ENCODE measurements around the gene POLD1. TPM values are rescaled to one million over a fixed set of nuclear protein-coding genes. Genes with fewer than 3 reads are reported as not detected.
"Not testable (repeated sequence)": the region's sequence is repeated elsewhere in the genome, so short reads cannot be mapped to it uniquely, and the experiment has no call there.

POLD1 gene
- total RNA-seq, 2 experiments from 2014 or later: 156 to 167 TPM

DNA sequence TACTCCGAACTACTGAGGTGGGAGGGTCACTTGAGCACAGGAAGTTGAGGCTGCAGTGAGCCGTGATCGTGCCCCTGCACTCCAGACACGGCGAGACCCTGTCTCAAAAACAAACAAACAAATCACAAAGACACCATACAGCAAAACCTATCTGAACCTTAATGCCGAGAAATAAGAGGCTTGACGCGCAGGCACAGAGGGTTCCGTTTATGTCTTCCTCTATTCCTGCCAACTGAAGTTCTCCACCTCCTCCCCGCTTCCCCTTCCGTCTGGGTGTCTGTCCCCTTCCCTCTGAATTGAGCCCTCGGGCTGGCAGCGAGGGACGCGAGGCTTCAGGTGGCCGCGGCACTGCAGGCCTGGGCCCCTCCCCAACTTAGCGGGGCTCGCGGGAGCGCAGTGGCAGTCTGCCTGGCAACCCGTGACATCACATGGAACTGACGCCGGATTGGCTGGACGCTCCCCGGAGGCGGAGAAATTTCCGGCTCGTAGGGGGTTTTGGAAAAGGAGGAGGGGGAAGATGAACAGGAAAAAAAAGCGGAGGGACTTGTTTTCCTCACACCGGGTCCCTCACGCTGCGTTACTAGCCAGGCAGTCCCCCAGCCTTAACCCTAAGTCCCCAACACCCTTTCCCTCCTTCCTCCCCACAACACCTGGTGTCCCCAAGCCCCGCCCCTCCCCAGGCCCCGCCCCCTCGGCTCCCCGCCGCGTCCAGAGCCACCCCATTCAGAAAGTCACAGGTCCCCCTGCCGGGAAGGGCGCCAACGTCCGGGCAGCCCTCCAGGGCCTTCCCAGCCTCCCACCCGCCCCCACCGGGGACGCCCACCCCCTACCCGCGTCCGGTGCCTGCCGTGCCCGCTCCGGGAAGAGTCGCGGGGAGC is 47.4 kb downstream of the POLD1 start:
- peaks cover 13% of the 10 kb centered on the region for H3K4me1 Mint-ChIP-seq
- POLR2A ChIA-PET: no interaction called here
- DNase-seq: peak; percentile 86
- H3K27ac Mint-ChIP-seq: peak overlapping the region; percentile 94
- peaks cover 21% of the 10 kb centered on the region for H3K27me3 Mint-ChIP-seq
- peak overlapping the region; percentile 83 for H3K4me3 Mint-ChIP-seq
- no peaks in the 10 kb centered on the region for H3K9me3 Mint-ChIP-seq
- CTCF ChIA-PET: interaction anchor here (0.9 to 1.3 kb wide), 3 partner anchors 16 to 96 kb away, joined by 3 to 4 read pairs (median 4); no protein-coding TSS in a partner anchor
- no peaks in the 10 kb centered on the region for H3K36me3 Mint-ChIP-seq (ENCODE audit: low read depth)

DNA sequence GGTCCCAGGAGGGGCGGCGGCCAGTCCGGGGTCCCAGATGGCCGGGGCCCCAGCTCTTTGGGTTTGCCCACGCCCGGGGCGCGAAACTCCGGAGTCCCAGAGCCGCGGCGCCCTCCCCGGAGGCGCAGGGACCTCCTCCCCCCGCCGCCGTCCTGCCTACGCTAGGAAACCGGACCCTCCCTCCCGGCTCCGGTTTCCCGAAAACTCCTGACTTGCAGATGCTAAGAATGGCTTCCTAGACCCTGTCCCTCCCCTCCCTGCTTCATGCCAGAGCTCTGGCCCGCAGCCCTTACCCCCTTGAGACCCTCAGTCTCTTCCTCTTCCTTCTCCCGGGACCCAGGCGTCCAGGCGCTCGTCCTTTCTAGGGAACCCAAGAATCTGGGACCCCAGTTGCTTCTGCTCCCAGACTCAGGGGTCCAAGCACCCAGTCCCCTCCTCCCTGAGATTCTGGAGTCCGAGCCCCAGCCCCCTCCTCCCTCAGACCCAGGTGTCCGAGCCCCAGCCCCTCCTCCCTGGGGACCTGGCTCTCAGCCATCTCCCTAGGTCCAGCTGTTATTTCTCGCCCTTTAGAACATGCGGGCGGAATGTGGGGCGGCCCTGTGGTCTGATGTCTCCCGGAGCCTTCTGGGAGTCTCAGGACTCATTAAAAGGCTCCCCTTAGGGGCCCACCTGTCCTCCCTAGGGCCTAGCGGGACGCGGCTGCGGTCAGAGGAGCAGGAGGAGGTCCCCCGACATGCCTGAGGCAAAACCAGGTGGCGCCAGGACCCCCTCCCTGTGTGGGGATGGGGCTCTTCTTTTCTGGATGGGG is 48.3 kb downstream of the POLD1 start, which contains the start of gene MYBPC2:
Gene MYBPC2, plus strand, starts transcription at position 672 of the 808 bp plus-strand sequence. Its CDS starts 62 bp downstream, at position 734.
- ChIA-PET CTCF (interaction anchor here (0.5 to 1.0 kb wide), 2 partner anchors 96 to 124 kb away, joined by 3 read pairs; no protein-coding TSS in a partner anchor), POLR2A (no interaction called here)
- no peaks in the 10 kb centered on the region for H3K9me3 Mint-ChIP-seq
- H3K27ac Mint-ChIP-seq: peak within 1 kb of the TSS; percentile 94
- peaks cover 21% of the 10 kb centered on the region for H3K27me3 Mint-ChIP-seq
- no peak for DNase-seq
- no peaks in the 10 kb centered on the region for H3K36me3 Mint-ChIP-seq (ENCODE audit: low read depth)
- H3K4me1 Mint-ChIP-seq: peaks cover 13% of the 10 kb centered on the region
- peak within 1 kb of the TSS; percentile 83 for H3K4me3 Mint-ChIP-seq

DNA sequence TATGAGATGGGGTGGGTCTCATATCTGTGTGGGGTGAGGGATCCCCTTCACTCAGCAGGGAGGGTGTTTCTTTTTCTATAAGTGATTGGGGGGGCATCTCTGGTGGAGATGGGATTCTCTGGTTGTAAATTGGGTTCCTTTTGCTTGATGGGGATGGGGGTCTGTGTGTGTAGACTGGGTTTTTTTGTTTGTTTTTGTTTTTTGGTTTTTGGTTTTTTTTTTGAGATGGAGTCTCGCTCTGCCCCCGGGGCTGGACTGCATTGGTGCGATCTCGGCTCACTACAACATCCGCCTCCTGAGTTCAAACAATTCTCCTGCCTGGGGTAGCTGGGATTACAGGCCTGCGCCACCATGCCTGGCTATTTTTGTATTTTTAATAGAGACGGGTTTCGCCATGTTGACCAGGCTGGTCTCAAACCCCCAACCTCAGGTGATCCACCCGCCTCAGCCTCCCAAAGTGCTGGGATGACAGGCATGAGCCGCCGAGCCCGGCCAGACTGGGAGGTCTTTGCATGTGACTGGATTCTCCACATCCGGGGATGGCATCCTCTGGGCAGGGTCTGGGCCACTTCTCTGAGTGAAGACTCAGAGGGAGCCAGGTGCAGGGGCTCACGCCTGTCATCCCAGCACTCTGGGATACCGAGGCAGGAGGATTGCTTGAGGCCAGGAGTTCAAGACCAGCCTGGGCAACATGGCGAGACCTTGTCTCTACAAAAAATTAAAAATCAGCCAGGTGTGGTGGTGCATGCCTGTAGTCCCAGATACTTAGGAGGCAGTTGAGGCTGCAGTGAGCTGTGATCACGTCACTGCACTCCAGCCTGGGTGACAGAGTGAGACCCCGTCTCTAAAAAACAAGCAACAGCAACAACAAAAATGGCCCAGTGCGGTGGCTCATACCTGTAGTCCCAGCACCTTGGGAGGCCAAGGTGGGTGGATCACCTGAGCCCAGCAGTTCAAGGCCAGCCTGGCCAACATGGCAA is 49.3 kb downstream of the POLD1 start:
- Mint-ChIP-seq H3K27ac (peak overlapping the region; percentile 46), H3K4me1 (peaks cover 13% of the 10 kb centered on the region), H3K27me3 (peaks cover 25% of the 10 kb centered on the region), H3K36me3 (ENCODE audit: low read depth) (no peaks in the 10 kb centered on the region), H3K4me3 (peak overlapping the region; percentile 55), H3K9me3 (no peaks in the 10 kb centered on the region)
- ChIA-PET POLR2A (no interaction called here), CTCF (no interaction called here)
- no peak for DNase-seq

DNA sequence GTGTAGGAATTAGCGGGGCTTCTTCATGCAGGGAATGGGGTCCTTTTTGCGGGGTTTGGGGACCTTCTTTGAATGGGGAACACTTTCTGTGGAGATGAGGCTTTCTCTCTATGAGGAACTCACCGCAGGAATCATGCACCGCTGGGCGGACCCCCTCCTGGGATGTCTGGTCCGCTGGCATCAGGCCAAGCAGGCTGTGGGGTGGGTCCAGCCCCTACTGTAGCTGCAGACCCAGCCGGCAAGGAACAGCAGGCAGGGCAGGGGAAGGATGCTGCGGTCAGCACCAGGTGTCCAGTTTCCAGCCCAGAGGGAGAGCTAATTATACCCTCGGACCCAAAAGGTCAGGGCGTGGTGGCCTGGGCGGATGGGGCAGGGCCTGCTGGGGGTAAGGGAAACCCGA is 50.4 kb downstream of the POLD1 start:
- CTCF ChIA-PET: no interaction called here
- POLR2A ChIA-PET: no interaction called here
- Mint-ChIP-seq H3K36me3 (ENCODE audit: low read depth) (no peaks in the 10 kb centered on the region), H3K27ac (no peak overlapping the region), H3K9me3 (no peaks in the 10 kb centered on the region), H3K4me1 (peaks cover 13% of the 10 kb centered on the region), H3K27me3 (peaks cover 23% of the 10 kb centered on the region), H3K4me3 (no peak overlapping the region)
- no peak for DNase-seq

DNA sequence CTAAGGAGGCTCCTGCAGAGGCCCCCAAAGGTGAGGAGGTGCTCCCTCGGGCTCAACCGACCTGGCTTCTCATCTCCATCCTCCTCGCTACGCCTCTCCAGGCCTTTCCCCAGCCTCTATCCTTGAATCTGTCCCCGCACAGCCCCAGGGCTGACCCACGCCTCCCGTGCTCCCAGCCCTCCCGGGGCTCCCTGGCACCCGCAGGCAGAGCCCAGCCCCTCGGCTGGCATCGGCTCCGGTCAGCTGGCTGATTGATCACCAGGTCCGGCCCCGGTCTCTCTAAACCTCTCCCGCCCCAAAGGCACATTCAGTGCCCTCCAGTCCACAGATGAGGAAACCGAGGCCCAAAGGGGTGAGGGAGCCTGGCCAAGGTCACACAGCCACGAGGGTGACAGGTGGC is 51.1 kb downstream of the POLD1 start:
- no peak overlapping the region for H3K4me3 Mint-ChIP-seq
- H3K27me3 Mint-ChIP-seq: peaks cover 25% of the 10 kb centered on the region
- H3K27ac Mint-ChIP-seq: no peak overlapping the region
- ChIA-PET CTCF (interaction anchor here (1.1 kb wide), 1 partner anchor 20 kb away, joined by 3 read pairs; no protein-coding TSS in a partner anchor), POLR2A (no interaction called here)
- no peaks in the 10 kb centered on the region for H3K36me3 Mint-ChIP-seq (ENCODE audit: low read depth)
- no peaks in the 10 kb centered on the region for H3K9me3 Mint-ChIP-seq
- peaks cover 13% of the 10 kb centered on the region for H3K4me1 Mint-ChIP-seq
- no peak for DNase-seq

DNA sequence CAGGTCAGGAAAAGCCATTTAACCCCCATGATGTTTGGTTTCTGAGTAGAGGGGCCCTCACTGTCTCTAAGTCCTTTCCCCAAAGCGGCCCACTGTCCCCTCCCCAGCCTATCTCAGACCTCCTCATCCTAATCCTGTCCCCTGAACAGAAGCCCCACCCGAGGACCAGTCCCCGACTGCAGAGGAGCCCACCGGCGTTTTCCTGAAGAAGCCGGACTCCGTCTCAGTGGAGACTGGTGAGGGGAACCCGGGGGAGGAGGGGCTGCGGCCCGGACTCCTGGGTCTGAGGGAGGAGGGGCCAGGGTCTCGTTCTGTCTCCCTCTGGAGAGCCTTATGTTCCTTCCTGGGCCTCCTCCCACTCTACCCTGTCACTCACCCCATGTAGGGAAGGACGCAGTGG is 51.5 kb downstream of the POLD1 start:
- no peaks in the 10 kb centered on the region for H3K9me3 Mint-ChIP-seq
- peaks cover 12% of the 10 kb centered on the region for H3K4me1 Mint-ChIP-seq
- H3K27ac Mint-ChIP-seq: no peak overlapping the region
- POLR2A ChIA-PET: no interaction called here
- no peak for DNase-seq
- H3K36me3 Mint-ChIP-seq (ENCODE audit: low read depth): no peaks in the 10 kb centered on the region
- H3K4me3 Mint-ChIP-seq: no peak overlapping the region
- CTCF ChIA-PET: interaction anchor here (1.1 kb wide), 1 partner anchor 20 kb away, joined by 3 read pairs; no protein-coding TSS in a partner anchor
- H3K27me3 Mint-ChIP-seq: peaks cover 24% of the 10 kb centered on the region

DNA sequence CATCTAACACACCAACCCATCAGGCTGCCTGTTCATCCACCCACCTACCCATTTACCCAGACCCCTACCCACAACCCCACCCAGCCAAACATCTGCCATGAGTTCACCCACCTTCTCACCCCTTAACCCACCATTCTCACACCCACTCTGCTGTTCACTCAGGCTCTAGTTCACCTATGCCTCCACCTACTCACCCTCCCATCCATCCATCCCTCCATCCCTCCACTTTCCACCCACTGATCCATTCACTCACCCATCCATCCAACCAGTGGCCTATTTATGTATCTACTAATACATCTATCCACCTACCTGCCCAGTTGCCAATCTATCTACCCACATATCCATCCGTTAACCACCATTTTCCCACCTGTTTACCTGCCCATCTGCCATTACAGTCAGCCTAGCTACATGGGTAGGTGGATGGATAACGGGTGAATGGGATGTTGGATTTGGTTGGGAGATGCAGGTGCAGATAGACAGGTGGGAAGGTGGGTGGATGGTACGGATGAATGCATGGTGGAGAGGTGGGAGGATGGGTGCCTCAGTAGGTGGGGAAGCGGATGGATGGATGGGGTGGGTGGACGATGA is 53.8 kb downstream of the POLD1 start:
- ChIA-PET CTCF (interaction anchor here (0.9 to 1.4 kb wide), 2 partner anchors 12 to 51 kb away, joined by 3 read pairs; no protein-coding TSS in a partner anchor), POLR2A (no interaction called here)
- Mint-ChIP-seq H3K4me1 (peaks cover 1% of the 10 kb centered on the region), H3K27ac (no peak overlapping the region), H3K27me3 (peaks cover 14% of the 10 kb centered on the region), H3K9me3 (no peaks in the 10 kb centered on the region), H3K4me3 (no peak overlapping the region), H3K36me3 (ENCODE audit: low read depth) (no peaks in the 10 kb centered on the region)
- no peak for DNase-seq

DNA sequence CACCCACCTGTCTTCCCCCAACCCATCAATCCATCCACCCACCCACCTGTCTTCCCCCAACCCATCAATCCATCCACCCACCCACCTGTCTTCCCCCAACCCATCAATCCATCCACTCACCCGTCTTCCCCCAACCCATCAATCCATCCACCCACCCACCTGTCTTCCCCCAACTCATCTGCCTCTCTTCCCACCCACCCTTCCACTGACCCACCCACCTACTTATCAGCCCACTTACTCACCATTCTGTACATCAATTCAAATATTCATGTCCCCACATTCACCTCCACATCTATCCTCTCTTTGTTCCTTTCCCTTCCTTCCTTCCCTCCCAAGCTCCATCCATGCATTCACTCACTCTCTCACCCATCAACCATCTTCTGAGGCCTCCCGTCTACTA is 55.0 kb downstream of the POLD1 start:
- CTCF ChIA-PET; H3K9me3 Mint-ChIP-seq; H3K4me3 Mint-ChIP-seq; DNase-seq; POLR2A ChIA-PET; H3K36me3 Mint-ChIP-seq (ENCODE audit: low read depth); H3K27ac Mint-ChIP-seq; H3K4me1 Mint-ChIP-seq: not testable (repeated sequence)
- peaks cover 11% of the 10 kb centered on the region for H3K27me3 Mint-ChIP-seq

DNA sequence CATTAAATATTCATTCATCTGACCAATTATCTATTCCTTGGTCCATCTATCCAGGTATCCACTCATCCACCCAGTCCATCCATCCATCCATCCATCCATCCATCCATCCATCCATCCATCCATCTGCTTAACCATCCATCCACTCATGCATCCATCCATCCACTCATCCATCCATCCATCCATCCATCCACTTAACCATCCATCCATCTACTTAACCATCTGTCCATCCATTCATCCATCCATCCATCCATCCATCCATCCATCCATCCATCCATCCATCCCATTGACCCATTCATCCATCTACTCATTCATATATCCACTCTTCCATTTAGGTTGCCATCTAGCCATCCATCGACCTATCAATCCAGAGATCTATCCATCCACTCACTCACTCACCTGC is 59.9 kb downstream of the POLD1 start:
- no peaks in the 10 kb centered on the region for H3K4me1 Mint-ChIP-seq
- H3K36me3 Mint-ChIP-seq (ENCODE audit: low read depth): no peaks in the 10 kb centered on the region
- H3K27me3 Mint-ChIP-seq: peaks cover 3% of the 10 kb centered on the region
- no peak overlapping the region for H3K27ac Mint-ChIP-seq
- H3K4me3 Mint-ChIP-seq: no peak overlapping the region
- no peaks in the 10 kb centered on the region for H3K9me3 Mint-ChIP-seq
- DNase-seq: no peak
- CTCF ChIA-PET: no interaction called here
- POLR2A ChIA-PET: no interaction called here

DNA sequence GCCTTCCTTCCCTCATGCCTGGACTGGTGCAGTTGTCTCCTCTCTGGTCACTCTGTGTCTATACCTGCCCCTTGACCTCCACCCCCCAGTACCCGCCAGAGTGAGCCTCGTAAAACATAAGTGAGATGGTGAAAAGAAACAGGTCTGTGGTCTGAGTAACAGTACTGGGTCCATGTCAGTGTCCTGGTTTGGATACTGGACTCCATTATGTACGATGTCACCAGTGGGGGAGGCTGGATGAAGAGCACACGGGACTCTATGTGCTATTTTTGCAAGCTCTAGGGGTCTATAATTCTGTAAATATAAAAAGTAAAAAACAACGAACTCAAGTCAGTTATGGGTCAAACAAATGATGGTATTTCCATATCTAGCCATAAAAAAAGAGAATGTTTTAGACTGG is 62.9 kb downstream of the POLD1 start:
- CTCF ChIA-PET: no interaction called here
- Mint-ChIP-seq H3K27ac (no peak overlapping the region), H3K4me1 (no peaks in the 10 kb centered on the region), H3K27me3 (no peaks in the 10 kb centered on the region), H3K36me3 (ENCODE audit: low read depth) (no peaks in the 10 kb centered on the region), H3K9me3 (no peaks in the 10 kb centered on the region), H3K4me3 (no peak overlapping the region)
- POLR2A ChIA-PET: no interaction called here
- DNase-seq: no peak

DNA sequence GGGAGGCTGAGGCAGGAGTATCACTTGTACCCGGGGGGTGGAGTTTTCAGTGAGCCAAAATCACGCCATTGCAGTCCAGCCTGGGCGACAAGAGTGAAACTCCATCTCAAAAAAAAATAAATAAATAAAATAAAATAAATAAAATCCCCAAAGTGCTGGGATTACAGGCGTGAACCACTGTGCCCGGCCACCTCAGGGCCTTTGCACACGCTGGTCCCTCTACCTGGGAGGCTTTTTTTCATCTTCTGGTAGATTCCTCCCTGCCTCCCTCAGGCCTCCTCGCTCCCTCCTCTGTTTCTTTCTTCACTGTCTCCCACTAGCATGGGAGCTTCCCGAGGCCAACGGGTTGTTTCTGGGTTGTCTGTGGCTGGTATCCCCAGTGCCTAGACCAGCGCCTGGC is 63.6 kb downstream of the POLD1 start:
- ChIA-PET CTCF (interaction anchor here (0.6 kb wide), 1 partner anchor 36 kb away, joined by 3 read pairs; no protein-coding TSS in a partner anchor), POLR2A (no interaction called here)

More for the DNA sequence above, 63.6 kb downstream of the POLD1 start:
- no peaks in the 10 kb centered on the region for H3K27me3 Mint-ChIP-seq
- DNase-seq: no peak
- no peak overlapping the region for H3K27ac Mint-ChIP-seq
- no peak overlapping the region for H3K4me3 Mint-ChIP-seq
- no peaks in the 10 kb centered on the region for H3K36me3 Mint-ChIP-seq (ENCODE audit: low read depth)
- H3K4me1 Mint-ChIP-seq: no peaks in the 10 kb centered on the region
- no peaks in the 10 kb centered on the region for H3K9me3 Mint-ChIP-seq

Measured in activated CD4-positive, alpha-beta T cell treated with anti-CD3 and anti-CD28 coated beads, Interleukin-2, amount 10 ng/mL, durations not matched to agents 7 days and 5 days (primary cell).